GM23338 (cell line): ENCODE results near the gene CFAP157. TPM values are rescaled to one million over a fixed set of nuclear protein-coding genes. Genes with fewer than 3 reads are reported as not detected.

Experiments
- ATAC-seq: fragments of 200-7000 bp; cut with Tn5 transposase; 3 replicates; pipeline ENCODE4 v1.9.1; 2020
- DNase-seq: peaks from one replicate; pipeline ENCODE4 v3.0.0-alpha.2; 2015; ENCODE audit warnings: low spot score
- H2AFZ ChIP-seq: fragments of 200-600 bp; sonication (generic); 2 replicates; pipeline ENCODE4 v1.8.0; 2016; ENCODE audit warnings: antibody characterized with exemption, mild to moderate bottlenecking, moderate library complexity
- H3F3A ChIP-seq: fragments of 200-600 bp; sonication (generic); replicated peaks from 2 replicates; pipeline ENCODE4 v1.8.0; 2017; ENCODE audit warnings: antibody characterized with exemption, mixed run types, low read depth
- H3K27ac ChIP-seq: fragments of 200-600 bp; sonication (generic); 2 replicates; pipeline ENCODE4 v1.6.1; 2016; ENCODE audit warnings: low read depth
- H3K27me3 ChIP-seq: fragments of 200-600 bp; sonication (generic); 2 replicates; pipeline ENCODE4 v1.8.0; 2016; ENCODE audit warnings: mild to moderate bottlenecking, mixed run types, moderate library complexity; ENCODE audit not compliant: insufficient read depth
- H3K36me3 ChIP-seq: fragments of 200-600 bp; sonication (generic); 2 replicates; pipeline ENCODE4 v1.8.0; 2016; ENCODE audit warnings: mild to moderate bottlenecking; ENCODE audit not compliant: insufficient read depth
- H3K4me1 ChIP-seq: fragments of 200-600 bp; sonication (generic); 2 replicates; pipeline ENCODE4 v1.8.0; 2016; ENCODE audit warnings: mild to moderate bottlenecking, moderate library complexity; ENCODE audit not compliant: insufficient read depth
- H3K4me2 ChIP-seq: fragments of 200-600 bp; sonication (generic); 2 replicates; pipeline ENCODE4 v1.7.1; 2017; ENCODE audit warnings: mixed run types
- H3K4me3 ChIP-seq: fragments of 200-600 bp; sonication (generic); 2 replicates; pipeline ENCODE4 v1.6.1; 2016; ENCODE audit warnings: mixed run types
- H3K79me2 ChIP-seq: fragments of 200-600 bp; sonication (generic); replicated peaks from 2 replicates; pipeline ENCODE4 v1.8.0; 2017; ENCODE audit warnings: mild to moderate bottlenecking; ENCODE audit not compliant: insufficient read depth
- H3K9me2 ChIP-seq: fragments of 200-600 bp; sonication (generic); 2 replicates; pipeline ENCODE4 v1.8.0; 2017; ENCODE audit not compliant: insufficient read depth
- H4K20me1 ChIP-seq: fragments of 200-600 bp; sonication (generic); replicated peaks from 2 replicates; pipeline ENCODE4 v1.8.0; 2017; ENCODE audit warnings: mild to moderate bottlenecking; ENCODE audit not compliant: insufficient read depth
- H3K27ac Mint-ChIP-seq: 2 replicates; pipeline ENCODE4 v1.8.0; 2020; ENCODE audit warnings: inconsistent platforms, mild to moderate bottlenecking, moderate library complexity, mixed read lengths
- H3K27me3 Mint-ChIP-seq: 3 replicates; pipeline ENCODE4 v1.8.0; 2022; ENCODE audit warnings: low read depth, mild to moderate bottlenecking, moderate library complexity, mixed read lengths, inconsistent platforms; ENCODE audit not compliant: insufficient read depth, poor library complexity
- H3K36me3 Mint-ChIP-seq: 3 replicates; pipeline ENCODE4 v1.8.0; 2021; ENCODE audit warnings: low read depth, mild to moderate bottlenecking, inconsistent platforms, moderate library complexity, mixed read lengths
- H3K4me1 Mint-ChIP-seq: 3 replicates; pipeline ENCODE4 v1.8.0; 2020; ENCODE audit warnings: mild to moderate bottlenecking, inconsistent platforms, mixed read lengths
- H3K4me3 Mint-ChIP-seq: 3 replicates; pipeline ENCODE4 v1.8.0; 2021; ENCODE audit warnings: moderate library complexity, mild to moderate bottlenecking, inconsistent platforms, mixed read lengths
- H3K9me3 Mint-ChIP-seq: 3 replicates; pipeline ENCODE4 v1.8.0; 2020; ENCODE audit warnings: moderate library complexity, mild to moderate bottlenecking, inconsistent platforms, mixed read lengths
- CREB1 ChIP-seq: fragments of 250-450 bp; sonication (Bioruptor Pico); IDR thresholded peaks from 2 replicates; pipeline ENCODE4 v1.5.0; 2020; ENCODE audit warnings: low read depth, mild to moderate bottlenecking, moderate library complexity
- EZH2 ChIP-seq: fragments of 200-600 bp; sonication (generic); IDR thresholded peaks from one replicate; pipeline ENCODE4 v1.8.0; 2017; ENCODE audit warnings: antibody characterized with exemption, mild to moderate bottlenecking, low read depth; ENCODE audit not compliant: unreplicated experiment
- JUNB ChIP-seq: IDR thresholded peaks from one replicate; pipeline ENCODE4 v1.6.1; 2016; ENCODE audit warnings: antibody characterized with exemption; ENCODE audit not compliant: unreplicated experiment
- NANOG ChIP-seq: IDR thresholded peaks from 2 replicates; pipeline ENCODE4 v1.6.1; 2016; ENCODE audit warnings: antibody characterized with exemption, borderline replicate concordance
- STAT1 ChIP-seq: IDR thresholded peaks from one replicate; pipeline ENCODE4 v1.6.1; 2016; ENCODE audit warnings: antibody characterized with exemption; ENCODE audit not compliant: unreplicated experiment
- ZNF114 ChIP-seq: fragments of 250-450 bp; sonication (Bioruptor Pico); IDR thresholded peaks from 2 replicates; pipeline ENCODE4 v1.5.0; 2020; ENCODE audit warnings: mild to moderate bottlenecking, moderate library complexity
- ZNF331 ChIP-seq: fragments of 250-450 bp; sonication (Bioruptor Pico); IDR thresholded peaks from 2 replicates; pipeline ENCODE4 v1.5.0; 2020; ENCODE audit warnings: low read depth, mild to moderate bottlenecking, moderate library complexity
- polyA plus RNA-seq: library from polyadenylated mRNA; unstranded; fragments of >200 nt; fragmentation: Nextera tagmentation; extraction: Ambion mirVana; gene quantifications from 2 replicates; pipeline ENCODE4 v1.2.1, GENCODE V29; 2016
- total RNA-seq: library from RNA; depleted of rRNA; stranded (reverse); fragments of >200 nt; shearing (Covaris generic); gene quantifications from 2 replicates; pipeline ENCODE4 v1.2.3, GENCODE V29; 2014
- TF ChIP-seq, protein P1 (sequence below): IDR thresholded peaks from 2 replicates; pipeline ENCODE4 v1.6.1; 2016; ENCODE audit warnings: antibody characterized with exemption
- TF ChIP-seq, protein P2 (sequence below), 2 experiments: fragments of 200-600 bp in 1 of 2; sonication (generic) in 1 of 2; conservative IDR thresholded peaks; 2 replicates each; pipeline versions ENCODE4 v1.5.1 to v1.6.1; 2016 to 2017; ENCODE audit warnings: antibody characterized with exemption in 2 of 2, low read depth in 2 of 2, mild to moderate bottlenecking in 2 of 2, moderate library complexity in 1 of 2
- TF ChIP-seq, protein P3 (sequence below): IDR thresholded peaks from one replicate; pipeline ENCODE4 v1.6.1; 2018; ENCODE audit warnings: antibody characterized with exemption; ENCODE audit not compliant: unreplicated experiment

The CFAP157 gene
- total and polyA plus RNA-seq, 2 experiments from 2014 or later = 0.17 to 0.55 TPM

DNA sequence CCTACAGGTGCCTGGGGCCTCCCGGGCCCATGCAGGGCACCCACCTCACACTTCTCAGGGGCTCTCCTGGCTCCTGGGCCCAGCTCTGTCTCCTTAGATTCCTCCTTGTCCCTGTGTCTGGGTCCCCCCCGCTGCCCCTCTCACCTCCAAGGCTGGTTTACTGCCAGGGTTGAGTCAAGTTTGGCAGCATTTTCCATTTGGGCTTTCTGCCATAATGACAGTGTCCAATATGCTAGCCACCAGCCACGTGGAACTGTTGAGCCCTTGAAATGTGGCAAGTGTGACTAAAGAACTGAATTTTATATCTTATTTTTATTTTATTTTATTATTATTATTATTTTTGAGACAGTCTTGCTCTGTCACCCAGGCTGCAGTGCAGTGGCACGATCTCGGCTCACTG lies 11.0 kb downstream of the CFAP157 start:
- H3K27ac Mint-ChIP-seq = no peak overlapping the region

DNA sequence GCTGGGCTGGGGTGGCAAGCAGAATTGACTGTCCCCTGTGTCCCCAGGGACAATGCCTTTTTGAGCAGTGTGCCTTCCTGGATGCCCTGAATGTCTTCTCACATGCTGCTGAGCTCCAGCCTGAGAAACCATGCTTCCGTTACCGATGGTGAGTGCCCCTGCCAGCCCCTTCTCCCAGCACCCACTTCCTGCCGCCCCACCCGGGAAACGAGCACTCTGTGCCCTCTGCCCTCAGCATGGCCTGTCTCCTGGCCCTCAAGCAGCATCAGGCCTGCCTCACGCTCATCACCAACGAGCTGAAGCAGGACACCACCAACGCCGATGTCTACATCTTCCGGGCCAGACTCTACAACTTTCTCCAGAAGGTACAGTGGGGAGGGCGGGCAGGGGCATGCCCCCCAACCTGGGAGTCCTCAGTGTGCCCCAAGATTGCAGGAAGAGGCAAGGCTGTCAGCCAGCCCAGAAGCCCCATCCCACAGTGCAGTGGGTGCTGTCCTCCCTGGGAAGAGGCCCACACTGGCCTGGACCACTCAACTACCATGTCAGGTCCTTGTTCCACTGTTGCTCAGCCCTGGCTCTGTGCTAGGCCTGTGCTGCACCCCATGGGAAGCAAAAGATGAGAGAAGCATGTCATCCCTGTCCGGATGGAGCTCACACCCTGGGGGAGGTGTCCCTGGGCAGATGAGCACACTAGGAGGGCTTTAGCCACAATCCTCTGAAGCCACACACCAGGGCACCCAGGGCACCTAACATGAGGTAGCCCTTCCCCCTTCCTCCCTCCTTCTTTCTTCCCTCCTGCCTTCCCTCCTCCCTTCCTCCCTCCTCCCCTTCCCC lies 13.5 kb downstream of the CFAP157 start:
- Histone ChIP-seq H2AFZ (no peak overlapping the region), H3K79me2 (no peaks in the 10 kb centered on the region), H3K4me2 (no peak overlapping the region), H3F3A (0 out of 2 replicates have a peak, but pooled peaks cover 3% of the 10 kb centered on the region), H3K27ac (no peak overlapping the region), H3K4me3 (no peak overlapping the region), H3K4me1 (peaks cover 10% of the 10 kb centered on the region), H3K9me2 (no peaks in the 10 kb centered on the region), H3K36me3 (no peaks in the 10 kb centered on the region), H4K20me1 (no peaks in the 10 kb centered on the region), H3K27me3 (no peaks in the 10 kb centered on the region)
- Mint-ChIP-seq H3K4me3 (no peak overlapping the region), H3K4me1 (peaks cover 19% of the 10 kb centered on the region), H3K36me3 (no peaks in the 10 kb centered on the region), H3K27me3 (peaks cover 12% of the 10 kb centered on the region), H3K9me3 (no peaks in the 10 kb centered on the region), H3K27ac (no peak overlapping the region)
- DNase-seq (no peak), ATAC-seq (no peak)
- TF ChIP-seq ZNF114 (CRISPR knock-in tag) = no peak
- TF ChIP-seq, protein P1, sequence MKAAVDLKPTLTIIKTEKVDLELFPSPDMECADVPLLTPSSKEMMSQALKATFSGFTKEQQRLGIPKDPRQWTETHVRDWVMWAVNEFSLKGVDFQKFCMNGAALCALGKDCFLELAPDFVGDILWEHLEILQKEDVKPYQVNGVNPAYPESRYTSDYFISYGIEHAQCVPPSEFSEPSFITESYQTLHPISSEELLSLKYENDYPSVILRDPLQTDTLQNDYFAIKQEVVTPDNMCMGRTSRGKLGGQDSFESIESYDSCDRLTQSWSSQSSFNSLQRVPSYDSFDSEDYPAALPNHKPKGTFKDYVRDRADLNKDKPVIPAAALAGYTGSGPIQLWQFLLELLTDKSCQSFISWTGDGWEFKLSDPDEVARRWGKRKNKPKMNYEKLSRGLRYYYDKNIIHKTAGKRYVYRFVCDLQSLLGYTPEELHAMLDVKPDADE = no peak
- no peak for TF ChIP-seq CREB1 (CRISPR knock-in tag)
- TF ChIP-seq ZNF331 (CRISPR knock-in tag) = no peak
- no peak for TF ChIP-seq EZH2
- no peak for TF ChIP-seq NANOG
- TF ChIP-seq STAT1 = no peak
- TF ChIP-seq, protein P2, sequence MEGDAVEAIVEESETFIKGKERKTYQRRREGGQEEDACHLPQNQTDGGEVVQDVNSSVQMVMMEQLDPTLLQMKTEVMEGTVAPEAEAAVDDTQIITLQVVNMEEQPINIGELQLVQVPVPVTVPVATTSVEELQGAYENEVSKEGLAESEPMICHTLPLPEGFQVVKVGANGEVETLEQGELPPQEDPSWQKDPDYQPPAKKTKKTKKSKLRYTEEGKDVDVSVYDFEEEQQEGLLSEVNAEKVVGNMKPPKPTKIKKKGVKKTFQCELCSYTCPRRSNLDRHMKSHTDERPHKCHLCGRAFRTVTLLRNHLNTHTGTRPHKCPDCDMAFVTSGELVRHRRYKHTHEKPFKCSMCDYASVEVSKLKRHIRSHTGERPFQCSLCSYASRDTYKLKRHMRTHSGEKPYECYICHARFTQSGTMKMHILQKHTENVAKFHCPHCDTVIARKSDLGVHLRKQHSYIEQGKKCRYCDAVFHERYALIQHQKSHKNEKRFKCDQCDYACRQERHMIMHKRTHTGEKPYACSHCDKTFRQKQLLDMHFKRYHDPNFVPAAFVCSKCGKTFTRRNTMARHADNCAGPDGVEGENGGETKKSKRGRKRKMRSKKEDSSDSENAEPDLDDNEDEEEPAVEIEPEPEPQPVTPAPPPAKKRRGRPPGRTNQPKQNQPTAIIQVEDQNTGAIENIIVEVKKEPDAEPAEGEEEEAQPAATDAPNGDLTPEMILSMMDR (conservative IDR thresholded peaks at IDR 0.05; ENCODE audit: low read depth in 2 of 2) = no peak
- no peak for TF ChIP-seq JUNB
- TF ChIP-seq, protein P3, sequence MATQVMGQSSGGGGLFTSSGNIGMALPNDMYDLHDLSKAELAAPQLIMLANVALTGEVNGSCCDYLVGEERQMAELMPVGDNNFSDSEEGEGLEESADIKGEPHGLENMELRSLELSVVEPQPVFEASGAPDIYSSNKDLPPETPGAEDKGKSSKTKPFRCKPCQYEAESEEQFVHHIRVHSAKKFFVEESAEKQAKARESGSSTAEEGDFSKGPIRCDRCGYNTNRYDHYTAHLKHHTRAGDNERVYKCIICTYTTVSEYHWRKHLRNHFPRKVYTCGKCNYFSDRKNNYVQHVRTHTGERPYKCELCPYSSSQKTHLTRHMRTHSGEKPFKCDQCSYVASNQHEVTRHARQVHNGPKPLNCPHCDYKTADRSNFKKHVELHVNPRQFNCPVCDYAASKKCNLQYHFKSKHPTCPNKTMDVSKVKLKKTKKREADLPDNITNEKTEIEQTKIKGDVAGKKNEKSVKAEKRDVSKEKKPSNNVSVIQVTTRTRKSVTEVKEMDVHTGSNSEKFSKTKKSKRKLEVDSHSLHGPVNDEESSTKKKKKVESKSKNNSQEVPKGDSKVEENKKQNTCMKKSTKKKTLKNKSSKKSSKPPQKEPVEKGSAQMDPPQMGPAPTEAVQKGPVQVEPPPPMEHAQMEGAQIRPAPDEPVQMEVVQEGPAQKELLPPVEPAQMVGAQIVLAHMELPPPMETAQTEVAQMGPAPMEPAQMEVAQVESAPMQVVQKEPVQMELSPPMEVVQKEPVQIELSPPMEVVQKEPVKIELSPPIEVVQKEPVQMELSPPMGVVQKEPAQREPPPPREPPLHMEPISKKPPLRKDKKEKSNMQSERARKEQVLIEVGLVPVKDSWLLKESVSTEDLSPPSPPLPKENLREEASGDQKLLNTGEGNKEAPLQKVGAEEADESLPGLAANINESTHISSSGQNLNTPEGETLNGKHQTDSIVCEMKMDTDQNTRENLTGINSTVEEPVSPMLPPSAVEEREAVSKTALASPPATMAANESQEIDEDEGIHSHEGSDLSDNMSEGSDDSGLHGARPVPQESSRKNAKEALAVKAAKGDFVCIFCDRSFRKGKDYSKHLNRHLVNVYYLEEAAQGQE = no peak

More for the DNA sequence above, 11.0 kb downstream of the CFAP157 start:
- Histone ChIP-seq H3K9me2 (no peaks in the 10 kb centered on the region), H4K20me1 (no peaks in the 10 kb centered on the region), H2AFZ (no peak overlapping the region), H3K4me2 (no peak overlapping the region), H3K36me3 (no peaks in the 10 kb centered on the region), H3F3A (0 out of 2 replicates have a peak, but pooled peaks cover 6% of the 10 kb centered on the region), H3K4me3 (no peak overlapping the region), H3K27me3 (no peaks in the 10 kb centered on the region), H3K27ac (no peak overlapping the region), H3K79me2 (no peaks in the 10 kb centered on the region), H3K4me1 (0 out of 2 replicates have a peak, but pooled peaks cover 3% of the 10 kb centered on the region)
- no peak overlapping the region for H3K4me3 Mint-ChIP-seq
- no peaks in the 10 kb centered on the region for H3K9me3 Mint-ChIP-seq
- H3K4me1 Mint-ChIP-seq = peaks cover 13% of the 10 kb centered on the region
- DNase-seq (no peak), ATAC-seq (no peak)
- H3K27me3 Mint-ChIP-seq = peaks cover 16% of the 10 kb centered on the region
- no peak for TF ChIP-seq EZH2
- no peaks in the 10 kb centered on the region for H3K36me3 Mint-ChIP-seq
